GM20000 (cell line): ENCODE measurements around the gene MAGEA11.
"Not testable (repeated sequence)": the region's sequence is repeated elsewhere in the genome, so short reads cannot be mapped to it uniquely, and the experiment has no call there.

Experiments
- DNase-seq: peaks from one replicate; pipeline ENCODE4 v3.0.0; 2012; ENCODE audit warnings: low spot score
- TF ChIP-seq, protein P1 (sequence below): IDR thresholded peaks from 2 replicates; pipeline ENCODE4 v1.5.1; 2012; ENCODE audit warnings: mild to moderate bottlenecking, control low read depth; ENCODE audit errors: extremely low read depth, missing control alignments

MAGEA11 gene

DNA sequence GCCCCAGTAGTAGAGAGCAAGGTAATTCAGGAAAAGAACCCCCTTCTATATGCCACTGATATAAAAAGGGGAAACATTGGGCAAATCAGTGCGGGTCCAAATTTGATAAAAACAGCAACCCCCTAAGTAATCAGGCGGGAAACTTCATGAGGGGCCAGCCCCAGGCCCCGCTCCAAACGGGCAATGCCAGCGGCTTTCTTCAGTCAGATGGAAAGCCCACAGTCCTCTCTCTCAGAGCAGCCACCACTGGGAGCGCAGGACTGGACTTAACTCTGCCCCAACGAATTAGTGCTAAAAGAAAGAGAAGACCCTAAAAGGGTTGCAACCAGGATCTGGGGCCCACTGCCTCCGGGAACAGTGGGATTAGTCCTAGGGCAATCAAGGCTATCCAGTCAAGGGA, 9.9 kb downstream of the MAGEA11 start:
- TF ChIP-seq, protein P1, sequence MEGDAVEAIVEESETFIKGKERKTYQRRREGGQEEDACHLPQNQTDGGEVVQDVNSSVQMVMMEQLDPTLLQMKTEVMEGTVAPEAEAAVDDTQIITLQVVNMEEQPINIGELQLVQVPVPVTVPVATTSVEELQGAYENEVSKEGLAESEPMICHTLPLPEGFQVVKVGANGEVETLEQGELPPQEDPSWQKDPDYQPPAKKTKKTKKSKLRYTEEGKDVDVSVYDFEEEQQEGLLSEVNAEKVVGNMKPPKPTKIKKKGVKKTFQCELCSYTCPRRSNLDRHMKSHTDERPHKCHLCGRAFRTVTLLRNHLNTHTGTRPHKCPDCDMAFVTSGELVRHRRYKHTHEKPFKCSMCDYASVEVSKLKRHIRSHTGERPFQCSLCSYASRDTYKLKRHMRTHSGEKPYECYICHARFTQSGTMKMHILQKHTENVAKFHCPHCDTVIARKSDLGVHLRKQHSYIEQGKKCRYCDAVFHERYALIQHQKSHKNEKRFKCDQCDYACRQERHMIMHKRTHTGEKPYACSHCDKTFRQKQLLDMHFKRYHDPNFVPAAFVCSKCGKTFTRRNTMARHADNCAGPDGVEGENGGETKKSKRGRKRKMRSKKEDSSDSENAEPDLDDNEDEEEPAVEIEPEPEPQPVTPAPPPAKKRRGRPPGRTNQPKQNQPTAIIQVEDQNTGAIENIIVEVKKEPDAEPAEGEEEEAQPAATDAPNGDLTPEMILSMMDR = no peak

DNA sequence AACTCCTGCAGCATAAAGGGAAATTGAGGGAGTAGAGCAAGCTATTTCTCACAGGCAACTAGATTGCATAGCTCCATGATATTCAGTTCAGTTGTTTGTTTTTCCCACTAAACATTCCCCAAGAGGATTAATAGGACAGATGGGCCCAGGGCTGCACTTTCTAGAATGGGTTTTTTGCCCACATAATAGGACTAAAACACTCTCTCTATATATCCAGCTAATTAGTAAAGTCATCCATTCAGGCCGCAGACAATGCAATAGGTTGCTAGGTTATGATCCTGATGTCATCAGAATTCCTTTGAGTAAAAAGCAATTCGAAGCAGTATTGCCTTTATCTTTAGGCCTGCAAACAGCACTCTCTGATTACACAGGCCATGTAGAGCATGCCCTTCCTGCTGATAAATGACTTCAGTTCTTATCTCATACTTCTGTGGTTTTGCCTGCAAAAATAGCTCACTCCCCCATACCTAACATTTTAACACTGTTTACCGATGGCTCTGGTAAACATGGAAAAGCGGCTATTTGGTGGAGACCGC, 11.8 kb downstream of the MAGEA11 start:
- not testable (repeated sequence) for DNase-seq

More for the DNA sequence above, 9.9 kb downstream of the MAGEA11 start:
- DNase-seq = no peak

DNA sequence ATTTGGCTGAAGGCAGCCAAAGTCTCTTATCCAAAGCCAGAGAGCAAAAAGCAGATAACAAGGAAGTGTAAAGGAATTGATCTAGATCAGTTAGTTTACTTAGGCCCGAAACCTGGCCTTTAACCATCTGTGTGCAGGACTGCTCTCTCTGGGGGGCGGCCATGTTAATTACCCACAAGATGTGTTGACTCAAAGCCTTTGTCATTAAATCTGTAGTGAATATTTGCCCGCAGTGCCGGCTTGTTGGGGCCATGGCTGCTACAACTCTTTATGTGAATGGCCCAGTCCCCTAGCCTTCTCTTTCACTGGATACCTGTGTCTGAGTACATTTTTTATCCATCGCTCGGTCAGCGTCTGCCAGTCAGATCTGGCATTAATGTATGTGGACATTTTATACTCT, 15.4 kb downstream of the MAGEA11 start:
- not testable (repeated sequence) for DNase-seq

DNA sequence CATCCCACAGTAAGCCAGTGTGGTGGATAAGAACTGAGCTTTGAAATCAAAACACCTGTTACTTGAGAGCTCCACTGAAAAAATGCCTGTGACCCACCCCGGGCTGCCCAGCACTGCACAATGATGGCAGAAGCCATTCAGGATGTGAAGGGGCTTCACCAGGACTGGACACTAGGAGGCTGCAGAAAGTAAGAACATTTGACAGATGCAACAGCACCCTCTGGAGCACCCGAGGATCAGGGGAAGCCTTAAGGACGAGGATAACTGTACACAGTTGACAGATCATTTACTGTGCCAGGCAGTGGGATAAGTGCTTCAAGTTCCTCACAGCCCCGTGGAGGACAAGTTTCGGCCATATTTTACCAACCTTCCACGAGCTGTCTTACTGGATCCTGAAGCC, 30.4 kb downstream of the MAGEA11 start:
- not testable (repeated sequence) for DNase-seq

DNA sequence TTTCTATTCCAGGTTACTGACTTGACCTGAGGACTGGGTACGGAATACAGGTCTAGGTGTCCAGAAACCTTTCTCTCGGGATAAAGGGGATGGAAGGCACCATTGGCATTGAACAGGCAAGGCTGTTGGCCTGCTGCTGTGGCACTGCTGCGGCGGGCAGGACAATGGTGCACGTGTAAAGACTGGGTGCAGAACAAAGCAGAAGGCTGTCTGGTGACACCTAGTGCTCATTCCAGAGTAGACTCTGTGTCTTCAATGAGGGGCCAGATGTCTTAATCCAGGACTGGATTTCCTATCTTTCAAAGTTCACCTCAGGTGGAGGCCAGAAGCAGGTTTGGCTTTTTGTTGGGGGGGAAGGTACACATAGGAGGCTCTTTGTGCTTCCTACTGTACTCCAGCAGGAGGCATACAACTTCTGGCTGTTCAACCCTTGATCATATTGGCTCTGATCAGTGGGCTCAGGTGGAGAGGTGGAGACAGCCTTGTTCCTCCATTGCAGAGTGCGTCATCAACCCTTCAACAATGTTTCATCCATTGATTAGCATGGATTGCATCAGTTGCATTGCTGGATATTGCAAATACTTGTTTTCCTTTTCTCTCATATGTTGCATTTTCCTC, 34.6 kb downstream of the MAGEA11 start:
- DNase-seq = not testable (repeated sequence)

DNA sequence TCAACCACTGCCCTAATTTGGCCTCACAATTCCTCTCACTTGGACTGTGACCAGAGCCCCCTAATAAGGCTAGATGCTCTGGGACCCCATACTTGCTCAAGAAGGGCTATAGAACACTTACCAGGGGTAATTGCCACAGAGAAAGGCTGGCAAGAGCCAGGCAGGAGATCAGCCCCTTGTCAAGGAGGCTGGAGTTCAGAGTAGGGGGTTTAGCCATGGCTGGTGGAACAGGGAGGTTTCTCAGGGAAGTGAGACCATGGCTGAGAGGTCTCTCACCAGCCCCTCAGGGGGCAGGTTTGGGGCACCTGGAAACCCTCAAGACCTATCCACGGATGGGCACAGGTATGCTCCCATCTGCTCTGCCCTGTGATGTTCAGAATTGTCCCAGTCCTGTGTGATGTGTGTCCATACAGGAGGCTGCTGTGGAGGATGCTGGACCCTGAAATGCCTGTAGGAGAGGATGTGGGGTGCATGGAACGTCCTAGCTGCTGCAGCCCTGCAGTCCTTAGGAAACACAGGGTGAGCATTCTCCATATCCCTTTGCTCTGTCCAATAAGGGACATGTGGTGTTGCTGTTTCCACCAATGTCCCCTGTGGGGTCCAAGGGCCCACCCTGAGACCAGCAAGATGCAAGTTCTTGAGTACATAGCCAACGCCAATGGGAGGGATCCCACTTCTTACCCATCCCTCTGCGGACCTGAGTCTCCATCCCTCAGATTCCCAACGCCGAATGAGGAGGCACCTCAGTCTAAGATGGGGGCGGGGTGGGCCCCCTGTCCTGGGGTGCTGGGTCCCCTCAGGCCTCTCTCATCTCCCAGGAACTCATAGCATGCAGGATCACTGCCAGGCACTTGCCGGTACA, 45.6 kb downstream of the MAGEA11 start:
- no peak for DNase-seq
- TF ChIP-seq, protein P1 = no peak

DNA sequence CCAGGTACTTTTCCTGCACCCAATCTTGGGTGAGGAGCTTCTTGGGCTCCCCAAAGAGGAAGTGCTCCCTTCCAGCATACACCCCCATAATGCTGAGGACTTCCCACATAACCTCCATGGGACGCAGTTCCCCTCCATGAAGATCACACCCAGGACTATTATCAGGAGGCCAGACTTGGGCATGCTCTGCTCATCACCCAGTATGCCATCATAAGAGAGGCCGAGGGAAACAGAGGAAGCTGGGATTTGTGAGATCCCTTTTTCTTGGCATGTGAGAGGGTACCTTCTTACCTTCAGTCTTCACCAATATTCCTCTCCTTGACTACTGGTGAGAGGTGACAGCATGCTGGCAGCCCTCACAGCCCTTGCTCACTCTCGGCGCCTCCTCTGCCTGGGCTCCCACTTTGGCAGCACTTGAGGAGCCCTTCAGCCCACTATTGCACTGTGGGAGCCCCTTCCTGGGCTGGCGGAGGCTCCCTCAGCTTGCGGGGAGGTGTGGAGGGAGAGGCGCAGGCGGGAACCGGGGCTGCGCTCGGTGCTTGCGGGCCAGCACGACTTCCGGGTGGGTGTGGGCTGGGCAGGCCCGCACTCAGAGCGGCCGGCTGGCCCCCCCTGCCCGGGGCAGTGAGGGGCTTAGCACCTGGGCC, 46.3 kb downstream of the MAGEA11 start:
- TF ChIP-seq, protein P1 = no peak
- no peak for DNase-seq

DNA sequence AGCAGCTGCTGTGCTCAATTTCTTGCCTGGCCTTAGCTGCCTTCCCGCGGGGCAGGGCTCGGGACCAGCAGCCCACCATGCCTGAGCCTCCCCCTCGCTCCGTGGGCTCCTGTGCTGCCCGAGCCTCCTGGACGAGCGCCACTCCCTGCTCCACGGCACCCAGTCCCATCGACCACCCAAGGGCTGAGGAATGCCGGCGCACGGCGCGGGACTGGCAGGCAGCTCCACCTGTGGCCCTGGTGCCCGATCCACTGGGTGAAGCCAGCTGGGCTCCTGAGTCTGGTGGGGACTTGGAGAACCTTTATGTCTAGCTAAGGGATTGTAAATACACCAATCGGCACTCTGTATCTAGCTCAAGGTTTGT, 46.8 kb downstream of the MAGEA11 start:
- DNase-seq = not testable (repeated sequence)

DNA sequence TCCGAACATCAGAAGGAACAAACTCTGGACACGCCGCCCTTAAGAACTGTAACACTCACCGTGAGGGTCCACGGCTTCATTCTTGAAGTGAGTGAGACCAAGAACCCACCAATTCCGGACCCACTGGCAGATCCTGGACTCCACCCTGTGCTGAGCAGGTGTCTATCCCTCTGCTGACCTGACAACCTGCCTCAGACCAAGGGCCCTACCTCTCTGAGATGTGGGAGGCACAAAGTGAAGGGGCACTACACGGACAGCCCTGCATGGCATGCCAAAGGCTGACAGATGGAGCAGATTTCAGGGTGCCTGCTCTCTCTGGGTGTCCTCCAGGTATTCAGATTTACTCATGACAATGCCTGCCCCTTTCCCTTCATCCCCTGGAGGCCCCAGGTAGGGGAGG, 48.0 kb downstream of the MAGEA11 start:
- TF ChIP-seq, protein P1 = no peak
- DNase-seq = no peak

DNA sequence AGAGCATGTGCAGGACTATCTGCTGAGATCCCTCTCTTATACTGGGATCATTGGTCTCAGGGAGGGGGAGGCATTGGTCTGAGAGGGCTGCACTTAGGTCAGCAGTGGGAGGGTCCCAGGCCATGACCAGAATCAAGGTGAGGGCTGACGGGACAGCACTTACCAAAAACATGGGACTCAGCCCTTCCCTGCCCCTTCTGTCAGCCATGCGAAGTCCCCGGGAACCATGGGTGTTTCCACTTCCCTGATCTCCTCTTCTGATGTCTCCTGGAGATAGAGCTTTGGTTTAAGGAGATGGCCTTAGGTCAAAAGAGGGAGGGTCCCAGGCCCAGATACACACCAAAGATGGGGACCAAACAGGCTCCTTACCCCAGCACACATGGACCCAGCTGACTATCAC, 49.1 kb downstream of the MAGEA11 start:
- TF ChIP-seq, protein P1 = no peak
- no peak for DNase-seq

DNA sequence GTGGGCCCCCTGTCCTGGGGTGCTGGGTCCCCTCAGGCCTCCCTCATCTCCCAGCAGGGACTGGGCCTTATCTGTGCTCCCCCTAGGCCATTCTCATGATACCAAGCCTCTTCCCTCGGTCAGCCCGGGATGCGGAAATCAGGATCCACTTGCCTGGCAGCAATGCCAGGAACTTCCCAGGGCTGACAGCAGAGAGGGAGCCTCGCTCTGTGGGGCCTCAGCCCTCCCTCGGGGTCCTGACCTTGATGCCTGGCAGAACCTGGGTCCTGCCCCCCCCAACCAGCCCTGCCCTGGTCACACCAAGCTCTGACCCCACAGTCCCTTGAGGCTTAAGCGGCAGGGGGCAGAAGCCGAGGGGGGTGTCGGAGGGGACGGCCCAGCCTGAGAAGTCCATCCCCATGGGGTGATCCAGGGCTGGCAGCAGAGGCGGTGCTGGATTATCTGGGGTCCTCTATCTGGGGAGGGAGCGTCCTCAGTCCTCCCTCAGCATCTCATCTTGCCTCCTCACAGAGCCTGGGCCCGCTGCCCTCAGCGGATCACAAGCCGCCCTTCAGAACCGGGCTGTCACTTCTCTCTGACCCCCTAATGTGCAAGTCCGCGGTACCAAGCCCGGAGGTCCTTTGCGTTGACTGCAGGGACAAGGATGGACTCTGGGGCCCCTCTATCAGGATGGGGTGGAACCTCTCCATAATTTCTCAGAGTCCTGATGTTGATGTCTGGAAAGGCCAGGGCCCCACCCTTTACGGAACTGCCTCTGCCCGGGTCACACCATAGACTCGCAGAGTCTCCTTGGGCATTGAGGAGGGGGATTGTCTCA, 50.2 kb downstream of the MAGEA11 start:
- not testable (repeated sequence) for DNase-seq
